ENCODE data around the gene TFIP11. TPM values are rescaled to one million over a fixed set of nuclear protein-coding genes. Genes with fewer than 3 reads are reported as not detected.

The TFIP11 gene
- 100 to 1,000 TPM in 1 of 5 experiments, 10 to 100 TPM in 4; 63.6 to 107 (median 72.9) TPM for total RNA-seq
- polyA plus RNA-seq: 10 to 100 TPM; 25.8 to 45.8 TPM
- 109 reads per million, percentile 86 among the genes with 10 or more reads in this experiment for total RNA-seq

DNA sequence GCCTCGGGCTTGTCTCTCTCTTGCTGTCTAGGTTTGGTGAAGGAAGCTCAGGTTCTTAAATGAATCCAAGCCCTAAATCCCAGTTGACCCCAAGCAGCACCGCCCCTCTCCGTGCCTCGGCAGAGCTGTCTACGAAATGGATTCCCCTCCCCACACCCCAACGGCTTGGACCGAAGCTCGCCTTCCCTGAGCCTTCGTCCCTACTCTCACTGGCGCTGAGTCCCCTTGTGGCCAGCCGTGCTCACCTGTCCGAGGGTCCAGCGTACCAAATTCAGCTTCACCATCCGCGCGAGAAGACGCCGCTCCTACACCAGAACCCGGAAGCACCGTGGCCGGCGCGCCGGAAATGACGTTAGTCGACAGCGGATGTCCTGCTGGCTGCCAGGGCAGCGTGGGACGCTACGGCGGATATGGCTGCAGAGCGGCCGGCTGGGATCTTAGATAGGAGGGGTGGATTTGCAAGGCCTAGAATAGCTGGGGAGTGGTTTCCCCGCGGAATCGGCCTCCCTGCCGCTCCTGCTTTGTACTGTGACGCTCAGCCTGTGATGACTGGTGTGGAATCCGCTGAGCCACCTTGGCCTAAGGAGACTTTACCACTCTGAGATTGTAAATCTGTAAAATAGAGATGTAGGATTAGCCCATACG, at the start of gene TFIP11:
Gene TFIP11, minus strand, starts transcription at position 325 of the 645 bp plus-strand sequence. CDS start 2,201 bp downstream, outside the sequence.
- peaks cover 29 to 52% (median 50%) of the 10 kb centered on the region in 7 donors for H3K4me1 Mint-ChIP-seq
- H3K4me1 ChIP-seq (ENCODE audit: control insufficient read depth in 2 of 2, insufficient read depth in 2 of 2, low read length in 2 of 2): peaks cover 9 to 23% of the 10 kb centered on the region in 2 donors
- CTCF ChIA-PET: no interaction called here
- peak within 1 kb of the TSS; percentile 96 for H3K27ac ChIP-seq (ENCODE audit: low read depth, low read length)
- H3K4me3 Mint-ChIP-seq: peak within 1 kb of the TSS; percentile 96 to 100 (median 99)
- no peaks in the 10 kb centered on the region for H3K9me3 Mint-ChIP-seq
- peak; percentile 97 for ATAC-seq
- no peaks in the 10 kb centered on the region for H3K27me3 Mint-ChIP-seq
- POLR2A ChIA-PET: interaction anchor here (0.5 to 3.9 kb wide), 11 partner anchors 9 to 161 kb away, joined by 3 to 47 read pairs (median 3); partner anchors contain the start of genes HPS4 and SRRD
- H3K36me3 Mint-ChIP-seq: peaks cover 8 to 14% (median 10%) of the 10 kb centered on the region in 5 donors
- intact Hi-C loops (cut with micrococcal nuclease): loop anchor here (1.0 to 10.0 kb wide), 7 partner anchors 9 to 160 kb away; partner anchors contain the start of genes ASPHD2 (in 2 of the 2), HPS4 (in 2 of the 2), SRRD (in 2 of the 2) and TPST2 (in 2 of the 2)
- H3K36me3 ChIP-seq (ENCODE audit: control insufficient read depth in 2 of 3, insufficient read depth in 3 of 3, low read length in 3 of 3): peaks cover 12 to 34% (median 20%) of the 10 kb centered on the region in 3 experiments
- peak within 1 kb of the TSS; percentile 96 to 100 (median 99) for H3K27ac Mint-ChIP-seq
- no peaks in the 10 kb centered on the region for H3K9me3 ChIP-seq (ENCODE audit: control insufficient read depth in 2 of 3, low read length in 3 of 3)
- peak; percentile 80 to 93 (median 84) for DNase-seq
- peak within 1 kb of the TSS; percentile 89 for H3K4me3 ChIP-seq (ENCODE audit: low read length)
- H3K27me3 ChIP-seq (ENCODE audit: control insufficient read depth in 2 of 2, insufficient read depth in 2 of 2, low read length in 2 of 2): no peaks in the 10 kb centered on the region

DNA sequence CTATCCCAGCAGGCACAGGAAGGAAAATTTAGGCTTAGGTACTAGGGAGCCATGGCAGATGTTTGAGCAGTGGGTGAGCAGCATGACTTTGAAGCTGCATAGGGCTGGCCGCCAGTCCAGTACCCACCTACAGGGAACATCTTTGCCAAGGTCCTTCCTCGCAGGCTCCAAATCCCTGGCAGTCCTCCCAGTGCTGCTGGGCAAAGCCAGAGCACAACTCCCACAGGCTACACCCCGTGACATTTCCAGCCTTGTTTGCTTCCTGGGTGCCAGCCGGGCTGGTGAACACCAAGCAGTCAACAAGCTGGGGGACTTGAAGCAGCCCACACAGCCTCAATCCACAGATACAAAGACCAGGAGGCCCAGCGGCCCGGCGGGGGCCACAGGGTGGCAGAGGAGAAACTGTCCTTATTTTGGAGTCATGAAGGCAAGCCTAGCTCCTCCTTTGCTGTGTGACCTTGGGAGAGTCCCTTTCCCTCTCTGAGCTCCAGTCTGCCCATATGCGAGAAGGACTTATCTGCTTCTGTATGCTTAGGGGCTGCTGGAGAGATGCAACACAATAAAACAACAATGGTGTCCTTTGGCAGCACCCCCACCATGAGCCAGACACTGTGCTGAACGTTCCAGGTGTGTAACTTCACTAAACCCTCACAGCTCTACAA, 49.6 kb upstream of the TFIP11 start:
- Mint-ChIP-seq H3K27me3 (no peaks in the 10 kb centered on the region), H3K27ac (no peak overlapping the region), H3K36me3 (peaks cover 0 to 14% (median 0%) of the 10 kb centered on the region in 5 donors), H3K4me1 (peaks cover 4 to 45% (median 15%) of the 10 kb centered on the region in 7 donors), H3K4me3 (no peak overlapping the region), H3K9me3 (peaks cover 0 to 2% (median 0%) of the 10 kb centered on the region in 11 donors)
- H3K9me3 ChIP-seq (ENCODE audit: control insufficient read depth in 2 of 3, low read length in 3 of 3): no peaks in the 10 kb centered on the region
- no peak overlapping the region for H3K4me3 ChIP-seq (ENCODE audit: low read length)
- H3K27ac ChIP-seq (ENCODE audit: low read depth, low read length): no peak overlapping the region
- peaks cover 0 to 4% of the 10 kb centered on the region in 2 donors for H3K4me1 ChIP-seq (ENCODE audit: control insufficient read depth in 2 of 2, insufficient read depth in 2 of 2, low read length in 2 of 2)
- DNase-seq (no peak), ATAC-seq (no peak)
- no peaks in the 10 kb centered on the region for H3K27me3 ChIP-seq (ENCODE audit: control insufficient read depth in 2 of 2, insufficient read depth in 2 of 2, low read length in 2 of 2)
- H3K36me3 ChIP-seq (ENCODE audit: control insufficient read depth in 2 of 3, insufficient read depth in 3 of 3, low read length in 3 of 3): peaks cover 0 to 15% (median 5%) of the 10 kb centered on the region in 3 experiments
- POLR2A ChIA-PET: no interaction called here
- CTCF ChIA-PET: interaction anchor here (1.2 kb wide), 1 partner anchor 104 kb away, joined by 3 read pairs; no protein-coding TSS in a partner anchor
- intact Hi-C loops (cut with micrococcal nuclease): no loop called here

- intact Hi-C loops (cut with micrococcal nuclease): no loop called here
- CTCF ChIA-PET: interaction anchor here (0.8 kb wide), 1 partner anchor 78 kb away, joined by 3 read pairs; no protein-coding TSS in a partner anchor
- Histone ChIP-seq H3K27ac (ENCODE audit: low read depth, low read length) (no peak overlapping the region), H3K27me3 (ENCODE audit: control insufficient read depth in 2 of 2, insufficient read depth in 2 of 2, low read length in 2 of 2) (no peaks in the 10 kb centered on the region), H3K36me3 (ENCODE audit: control insufficient read depth in 2 of 3, insufficient read depth in 3 of 3, low read length in 3 of 3) (peaks cover 0 to 10% (median 5%) of the 10 kb centered on the region in 3 experiments), H3K4me3 (ENCODE audit: low read length) (no peak overlapping the region), H3K4me1 (ENCODE audit: control insufficient read depth in 2 of 2, insufficient read depth in 2 of 2, low read length in 2 of 2) (peaks cover 0 to 2% of the 10 kb centered on the region in 2 donors), H3K9me3 (ENCODE audit: control insufficient read depth in 2 of 3, low read length in 3 of 3) (no peaks in the 10 kb centered on the region)
- peaks cover 3 to 41% (median 9%) of the 10 kb centered on the region in 7 donors for H3K4me1 Mint-ChIP-seq
- ATAC-seq (peak; percentile 27), DNase-seq (no peak)
- H3K27me3 Mint-ChIP-seq: no peaks in the 10 kb centered on the region
- peaks cover 0 to 2% (median 0%) of the 10 kb centered on the region in 11 donors for H3K9me3 Mint-ChIP-seq
- H3K36me3 Mint-ChIP-seq: peaks cover 0 to 16% (median 0%) of the 10 kb centered on the region in 5 donors
- no peak overlapping the region for H3K4me3 Mint-ChIP-seq
- POLR2A ChIA-PET: no interaction called here
- peak overlapping the region in 2 of 9 donors; percentile 24 to 73 for H3K27ac Mint-ChIP-seq
Observed at GRCh38 chr22:26559961-26560575, 47.8 kb upstream of the TFIP11 start.

GRCh38 chr22:26558248-26558895, 46.1 kb upstream of the TFIP11 start:
- peak overlapping the region in 2 of 9 donors; percentile 25 to 62 for H3K27ac Mint-ChIP-seq
- POLR2A ChIA-PET: no interaction called here
- no peaks in the 10 kb centered on the region for H3K4me1 ChIP-seq (ENCODE audit: control insufficient read depth in 2 of 2, insufficient read depth in 2 of 2, low read length in 2 of 2)
- intact Hi-C loops (cut with micrococcal nuclease): no loop called here
- ATAC-seq (no peak), DNase-seq (no peak)
- H3K9me3 Mint-ChIP-seq: peaks cover 0 to 2% (median 0%) of the 10 kb centered on the region in 11 donors
- no peak overlapping the region for H3K27ac ChIP-seq (ENCODE audit: low read depth, low read length)
- H3K27me3 Mint-ChIP-seq: no peaks in the 10 kb centered on the region
- H3K36me3 ChIP-seq (ENCODE audit: control insufficient read depth in 2 of 3, insufficient read depth in 3 of 3, low read length in 3 of 3): no peaks in the 10 kb centered on the region
- CTCF ChIA-PET: interaction anchor here (0.6 kb wide), 1 partner anchor 43 kb away, joined by 3 read pairs; no protein-coding TSS in a partner anchor
- no peaks in the 10 kb centered on the region for H3K9me3 ChIP-seq (ENCODE audit: control insufficient read depth in 2 of 3, low read length in 3 of 3)
- peaks cover 0 to 12% (median 0%) of the 10 kb centered on the region in 5 donors for H3K36me3 Mint-ChIP-seq
- H3K4me3 Mint-ChIP-seq: no peak overlapping the region
- H3K4me1 Mint-ChIP-seq: peaks cover 7 to 35% (median 11%) of the 10 kb centered on the region in 7 donors
- H3K27me3 ChIP-seq (ENCODE audit: control insufficient read depth in 2 of 2, insufficient read depth in 2 of 2, low read length in 2 of 2): no peaks in the 10 kb centered on the region
- H3K4me3 ChIP-seq (ENCODE audit: low read length): no peak overlapping the region

DNA sequence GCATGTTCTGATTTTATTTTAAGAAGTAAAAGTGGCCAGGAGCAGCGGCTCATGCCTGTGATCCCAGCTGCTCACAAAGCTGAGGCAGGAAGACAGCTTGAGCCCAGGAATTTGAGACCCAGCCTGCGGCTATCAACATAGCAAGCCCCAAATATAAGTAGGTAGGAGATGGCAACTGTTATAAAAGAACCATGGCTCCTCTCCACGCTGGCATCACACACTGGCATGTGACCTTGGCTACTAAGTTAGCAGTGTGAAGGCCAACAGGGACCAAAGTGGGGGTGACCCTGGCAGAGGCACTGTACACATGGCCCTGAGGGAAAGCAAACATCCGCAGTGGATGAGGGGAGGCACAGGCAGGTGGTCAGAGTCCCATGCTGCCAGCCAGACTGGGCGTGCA, 44.6 kb upstream of the TFIP11 start:
- peak overlapping the region in 1 of 9 donors; percentile 30 for H3K27ac Mint-ChIP-seq
- no peaks in the 10 kb centered on the region for H3K4me1 ChIP-seq (ENCODE audit: control insufficient read depth in 2 of 2, insufficient read depth in 2 of 2, low read length in 2 of 2)
- peaks cover 7 to 35% (median 11%) of the 10 kb centered on the region in 7 donors for H3K4me1 Mint-ChIP-seq

GRCh38 chr22:26555478-26555877, 43.2 kb upstream of the TFIP11 start:
- CTCF ChIA-PET: no interaction called here
- H3K27ac ChIP-seq (ENCODE audit: low read depth, low read length): no peak overlapping the region
- no peak overlapping the region for H3K4me3 Mint-ChIP-seq
- H3K4me3 ChIP-seq (ENCODE audit: low read length): no peak overlapping the region
- no peaks in the 10 kb centered on the region for H3K36me3 ChIP-seq (ENCODE audit: control insufficient read depth in 2 of 3, insufficient read depth in 3 of 3, low read length in 3 of 3)
- H3K4me1 ChIP-seq (ENCODE audit: control insufficient read depth in 2 of 2, insufficient read depth in 2 of 2, low read length in 2 of 2): no peaks in the 10 kb centered on the region
- no peak overlapping the region for H3K27ac Mint-ChIP-seq
- no peaks in the 10 kb centered on the region for H3K27me3 ChIP-seq (ENCODE audit: control insufficient read depth in 2 of 2, insufficient read depth in 2 of 2, low read length in 2 of 2)
- H3K27me3 Mint-ChIP-seq: no peaks in the 10 kb centered on the region
- peaks cover 0 to 2% (median 0%) of the 10 kb centered on the region in 11 donors for H3K9me3 Mint-ChIP-seq
- peaks cover 0 to 11% (median 0%) of the 10 kb centered on the region in 5 donors for H3K36me3 Mint-ChIP-seq
- no peak for DNase-seq
- no peaks in the 10 kb centered on the region for H3K9me3 ChIP-seq (ENCODE audit: control insufficient read depth in 2 of 3, low read length in 3 of 3)
- peaks cover 5 to 36% (median 10%) of the 10 kb centered on the region in 7 donors for H3K4me1 Mint-ChIP-seq
- POLR2A ChIA-PET: no interaction called here
- no peak for ATAC-seq
- intact Hi-C loops (cut with micrococcal nuclease): no loop called here

More for the DNA sequence above, 44.6 kb upstream of the TFIP11 start:
- ATAC-seq: no peak
- no peaks in the 10 kb centered on the region for H3K36me3 ChIP-seq (ENCODE audit: control insufficient read depth in 2 of 3, insufficient read depth in 3 of 3, low read length in 3 of 3)
- no peak overlapping the region for H3K27ac ChIP-seq (ENCODE audit: low read depth, low read length)
- H3K4me3 ChIP-seq (ENCODE audit: low read length): no peak overlapping the region
- no peaks in the 10 kb centered on the region for H3K27me3 ChIP-seq (ENCODE audit: control insufficient read depth in 2 of 2, insufficient read depth in 2 of 2, low read length in 2 of 2)
- Mint-ChIP-seq H3K4me3 (no peak overlapping the region), H3K9me3 (peaks cover 0 to 2% (median 0%) of the 10 kb centered on the region in 11 donors), H3K36me3 (peaks cover 0 to 12% (median 0%) of the 10 kb centered on the region in 5 donors), H3K27me3 (no peaks in the 10 kb centered on the region)
- H3K9me3 ChIP-seq (ENCODE audit: control insufficient read depth in 2 of 3, low read length in 3 of 3): no peaks in the 10 kb centered on the region
- ChIA-PET POLR2A (no interaction called here), CTCF (no interaction called here)
- DNase-seq: no peak
- intact Hi-C loops (cut with micrococcal nuclease): no loop called here

Data from naive thymus-derived CD4-positive, alpha-beta T cell (primary cell).